Progenitor cell of endocrine pancreas (in vitro differentiated cells): ENCODE data around the gene PLXNC1. TPM values are rescaled to one million over a fixed set of nuclear protein-coding genes. Genes with fewer than 3 reads are reported as not detected.
A peak's percentile ranks its signal among the peaks of the same experiment; 100 is the strongest.

Source experiments
- DNase-seq: peaks from one replicate; pipeline ENCODE4 v3.0.0; 2021; ENCODE audit warnings: low spot score; ENCODE audit not compliant: unreplicated experiment
- H3K27ac Mint-ChIP-seq: 2 replicates; pipeline ENCODE4 v1.8.0; 2021; ENCODE audit warnings: mild to moderate bottlenecking, moderate library complexity, mixed read lengths
- H3K27me3 Mint-ChIP-seq: 2 replicates; pipeline ENCODE4 v1.8.0; 2021; ENCODE audit warnings: mixed read lengths
- H3K36me3 Mint-ChIP-seq: 2 replicates; pipeline ENCODE4 v1.8.0; 2022; ENCODE audit warnings: mixed read lengths; ENCODE audit not compliant: insufficient read depth
- H3K4me1 Mint-ChIP-seq: 2 replicates; pipeline ENCODE4 v1.8.0; 2021; ENCODE audit warnings: low read depth, mixed read lengths
- H3K4me3 Mint-ChIP-seq: 2 replicates; pipeline ENCODE4 v1.8.0; 2021; ENCODE audit warnings: low read depth, mild to moderate bottlenecking, moderate library complexity, mixed read lengths
- H3K9me3 Mint-ChIP-seq: 2 replicates; pipeline ENCODE4 v1.8.0; 2021; ENCODE audit warnings: low read depth, mixed read lengths
- total RNA-seq: library from RNA; stranded (reverse); gene quantifications from 2 replicates; pipeline ENCODE4 v1.2.1, GENCODE V29; 2021
- TF ChIP-seq, protein P1 (sequence below): fragments of 200-600 bp; sonication (generic); IDR thresholded peaks from one replicate; pipeline ENCODE4 v1.5.0; 2021; ENCODE audit warnings: antibody characterized with exemption, mild to moderate bottlenecking; ENCODE audit not compliant: unreplicated experiment

The PLXNC1 gene
- total RNA-seq, 1 donor from 2014 or later = 25.7 TPM

DNA sequence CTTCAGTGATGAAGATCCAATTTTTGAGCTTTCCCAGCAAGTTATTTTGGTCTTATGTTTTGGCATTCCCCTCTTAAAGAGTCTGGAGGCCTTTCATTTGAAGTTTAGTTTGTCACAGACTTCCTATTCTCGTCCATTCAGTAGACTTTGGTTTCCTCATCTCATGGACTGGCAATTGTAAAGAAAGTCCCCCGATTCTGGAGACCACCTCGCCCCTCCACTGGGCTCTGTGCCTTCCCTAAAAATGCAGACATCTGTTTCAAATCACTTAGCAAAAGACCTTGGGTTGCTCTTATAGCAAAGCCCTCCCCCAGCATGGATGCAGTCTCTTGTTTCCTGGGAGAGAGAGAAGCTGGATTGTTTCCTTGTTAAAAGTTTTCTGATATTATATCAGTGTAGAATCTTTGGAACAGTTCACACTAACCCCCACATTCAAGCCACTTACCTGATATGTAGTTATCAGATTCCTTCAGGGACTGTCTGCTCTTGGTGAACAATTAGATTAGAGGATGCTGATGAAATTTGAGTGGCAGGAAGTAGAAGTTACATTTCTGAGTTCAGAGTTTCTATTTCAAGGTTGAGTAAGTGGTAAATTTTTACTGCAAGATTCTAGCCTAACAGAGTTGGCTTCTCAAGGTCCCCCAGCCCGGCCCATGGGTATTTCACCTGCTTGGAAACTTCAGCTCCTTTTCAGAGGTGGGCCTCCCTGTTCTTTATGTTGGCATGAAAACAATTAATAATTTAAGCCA lies 56.3 kb downstream of the PLXNC1 start:
- Mint-ChIP-seq H3K27ac (peak overlapping the region; percentile 21), H3K4me1 (peaks cover 11% of the 10 kb centered on the region), H3K36me3 (peaks cover 11% of the 10 kb centered on the region), H3K9me3 (no peaks in the 10 kb centered on the region), H3K4me3 (no peak overlapping the region), H3K27me3 (no peaks in the 10 kb centered on the region)
- TF ChIP-seq, protein P1, sequence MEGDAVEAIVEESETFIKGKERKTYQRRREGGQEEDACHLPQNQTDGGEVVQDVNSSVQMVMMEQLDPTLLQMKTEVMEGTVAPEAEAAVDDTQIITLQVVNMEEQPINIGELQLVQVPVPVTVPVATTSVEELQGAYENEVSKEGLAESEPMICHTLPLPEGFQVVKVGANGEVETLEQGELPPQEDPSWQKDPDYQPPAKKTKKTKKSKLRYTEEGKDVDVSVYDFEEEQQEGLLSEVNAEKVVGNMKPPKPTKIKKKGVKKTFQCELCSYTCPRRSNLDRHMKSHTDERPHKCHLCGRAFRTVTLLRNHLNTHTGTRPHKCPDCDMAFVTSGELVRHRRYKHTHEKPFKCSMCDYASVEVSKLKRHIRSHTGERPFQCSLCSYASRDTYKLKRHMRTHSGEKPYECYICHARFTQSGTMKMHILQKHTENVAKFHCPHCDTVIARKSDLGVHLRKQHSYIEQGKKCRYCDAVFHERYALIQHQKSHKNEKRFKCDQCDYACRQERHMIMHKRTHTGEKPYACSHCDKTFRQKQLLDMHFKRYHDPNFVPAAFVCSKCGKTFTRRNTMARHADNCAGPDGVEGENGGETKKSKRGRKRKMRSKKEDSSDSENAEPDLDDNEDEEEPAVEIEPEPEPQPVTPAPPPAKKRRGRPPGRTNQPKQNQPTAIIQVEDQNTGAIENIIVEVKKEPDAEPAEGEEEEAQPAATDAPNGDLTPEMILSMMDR = no peak
- DNase-seq = no peak

DNA sequence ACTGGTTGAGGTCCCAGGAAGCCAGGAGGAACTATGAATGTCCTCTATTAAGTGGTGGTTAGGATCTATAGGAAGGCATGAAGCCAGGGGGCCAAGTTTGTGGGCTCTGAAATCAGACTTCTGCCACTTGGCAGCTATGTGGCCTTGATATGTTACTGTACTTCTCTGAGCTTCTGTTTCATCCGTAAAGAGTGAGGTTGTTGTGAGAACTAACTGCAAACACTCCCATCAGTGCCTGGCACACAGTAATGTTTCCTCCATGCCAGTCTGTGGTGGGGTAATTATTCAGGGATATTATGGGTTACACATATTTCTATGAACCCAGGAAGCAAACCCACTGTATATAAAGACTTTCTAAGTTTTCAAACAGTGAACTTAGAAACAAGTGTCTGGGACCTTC lies 57.4 kb downstream of the PLXNC1 start:
- Mint-ChIP-seq H3K27ac (no peak overlapping the region), H3K4me1 (peaks cover 2% of the 10 kb centered on the region), H3K4me3 (no peak overlapping the region), H3K36me3 (peaks cover 9% of the 10 kb centered on the region), H3K27me3 (no peaks in the 10 kb centered on the region), H3K9me3 (no peaks in the 10 kb centered on the region)
- DNase-seq = no peak
- TF ChIP-seq, protein P1 = no peak

DNA sequence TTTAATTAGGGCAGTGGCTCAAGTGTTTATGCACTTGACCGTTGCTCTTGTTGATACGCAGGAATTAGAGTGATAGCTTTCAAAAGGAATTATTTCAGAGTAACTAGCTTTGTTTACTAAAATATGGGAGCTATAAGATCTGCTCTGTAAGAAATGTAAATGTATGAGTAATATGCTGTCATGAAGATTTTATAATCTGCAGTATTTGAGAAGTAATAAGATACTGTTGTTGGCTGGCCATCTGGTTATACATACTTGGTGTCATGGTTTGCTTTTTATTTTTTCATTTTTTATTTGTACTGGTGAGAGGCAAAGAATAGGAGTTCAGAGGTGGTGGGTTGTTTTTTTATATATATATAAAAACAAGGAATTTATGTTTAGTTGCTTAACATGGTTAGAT lies 58.5 kb downstream of the PLXNC1 start:
- TF ChIP-seq, protein P1 = no peak
- Mint-ChIP-seq H3K4me3 (no peak overlapping the region), H3K27me3 (no peaks in the 10 kb centered on the region), H3K36me3 (peaks cover 12% of the 10 kb centered on the region), H3K27ac (no peak overlapping the region), H3K4me1 (peaks cover 9% of the 10 kb centered on the region), H3K9me3 (peaks cover 3% of the 10 kb centered on the region)
- DNase-seq = no peak

DNA sequence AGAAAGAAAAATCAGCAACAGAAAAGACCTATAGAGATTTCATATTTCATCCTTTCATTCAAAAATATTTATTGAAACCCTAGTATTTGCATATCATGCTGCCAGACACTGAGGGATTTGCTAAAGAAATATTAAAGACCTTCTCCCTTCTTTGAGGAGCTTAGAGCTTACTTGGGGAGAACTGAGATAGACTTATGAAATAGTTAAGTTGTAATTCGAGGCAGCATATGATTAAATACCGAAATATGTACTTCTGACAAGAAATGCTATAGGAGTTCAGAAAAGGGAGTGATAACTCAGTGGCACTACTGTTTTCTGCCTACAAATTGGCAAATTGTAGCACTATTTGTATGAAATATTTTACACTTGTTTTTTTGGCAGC lies 59.1 kb downstream of the PLXNC1 start:
- TF ChIP-seq, protein P1 = no peak
- Mint-ChIP-seq H3K36me3 (peaks cover 8% of the 10 kb centered on the region), H3K27ac (no peak overlapping the region), H3K4me3 (no peak overlapping the region), H3K4me1 (peaks cover 7% of the 10 kb centered on the region), H3K9me3 (peaks cover 3% of the 10 kb centered on the region), H3K27me3 (no peaks in the 10 kb centered on the region)
- DNase-seq = no peak

DNA sequence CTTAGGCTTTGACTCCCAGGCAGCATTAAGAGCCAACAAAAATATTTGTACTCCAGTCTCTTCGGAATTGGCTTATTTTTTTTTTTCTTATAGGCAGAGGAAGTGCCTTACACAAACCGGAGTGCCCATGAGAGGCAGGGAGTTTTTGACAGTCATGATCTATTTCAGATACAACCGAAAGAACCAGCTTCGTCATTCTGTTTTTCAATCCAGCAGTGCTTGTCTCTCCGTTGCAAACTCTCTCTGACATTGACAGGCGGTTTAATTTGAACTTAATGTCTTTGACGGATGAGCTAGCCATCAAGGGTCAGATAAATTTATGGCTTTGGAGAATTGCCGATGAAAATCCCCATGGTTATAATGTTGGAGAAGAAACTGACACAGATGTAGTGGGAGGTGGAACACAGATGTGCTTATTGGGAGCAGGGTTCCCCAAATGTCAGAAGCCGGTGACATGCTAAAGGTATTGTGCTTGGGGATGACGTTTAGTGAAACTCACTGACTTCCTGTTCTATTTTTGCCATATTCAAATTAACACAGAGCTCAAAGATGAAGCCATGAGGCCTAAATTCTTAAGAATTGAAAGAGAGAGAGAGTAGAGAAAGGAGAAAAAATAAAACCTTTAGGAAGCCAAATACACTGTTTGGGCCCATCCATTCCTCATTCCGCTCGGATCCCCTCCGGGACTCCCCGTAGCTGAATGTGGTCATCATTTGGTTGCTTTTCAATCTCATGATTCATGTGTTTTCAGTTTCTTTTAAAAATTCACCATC lies 59.7 kb downstream of the PLXNC1 start:
- H3K27ac Mint-ChIP-seq = no peak overlapping the region
- no peak for DNase-seq
- H3K4me1 Mint-ChIP-seq = peaks cover 7% of the 10 kb centered on the region
- H3K4me3 Mint-ChIP-seq = no peak overlapping the region
- peaks cover 6% of the 10 kb centered on the region for H3K36me3 Mint-ChIP-seq
- H3K27me3 Mint-ChIP-seq = no peaks in the 10 kb centered on the region
- TF ChIP-seq, protein P1 = no peak
- peaks cover 3% of the 10 kb centered on the region for H3K9me3 Mint-ChIP-seq
